ENCODE results near the gene CLIP2.

GRCh38 chr7:74325210-74325565 lies 36.0 kb downstream of the CLIP2 start:
- TF ChIP-seq ZNF384 (IDR thresholded peaks at IDR 0.05): no peak
- TF ChIP-seq PKNOX1 (IDR thresholded peaks at IDR 0.05): no peak
- no peak for TF ChIP-seq FOXM1 (IDR thresholded peaks at IDR 0.05; ENCODE audit: borderline replicate concordance)
- TF ChIP-seq NFRKB (IDR thresholded peaks at IDR 0.05): no peak
- no peak for TF ChIP-seq ELF4 (IDR thresholded peaks at IDR 0.05)
- TF ChIP-seq HDGF (IDR thresholded peaks at IDR 0.05; ENCODE audit: borderline replicate concordance): no peak
- no peak for TF ChIP-seq CTBP1 (IDR thresholded peaks at IDR 0.05; ENCODE audit: borderline replicate concordance)
- TF ChIP-seq LEF1 (IDR thresholded peaks at IDR 0.05; ENCODE audit: borderline replicate concordance): no peak
- TF ChIP-seq TARDBP (IDR thresholded peaks at IDR 0.05): no peak
- TF ChIP-seq BHLHE40 (IDR thresholded peaks at IDR 0.05; ENCODE audit: borderline replicate concordance): no peak
- TF ChIP-seq SP1 (IDR thresholded peaks at IDR 0.05): no peak
- TF ChIP-seq FOXK2 (IDR thresholded peaks at IDR 0.05): no peak

Measured in HEK293T (cell line).